Measurements from ENCODE around the gene RNASE13. TPM values are rescaled to one million over a fixed set of nuclear protein-coding genes. Genes with fewer than 3 reads are reported as not detected.
A peak's percentile ranks its signal among the peaks of the same experiment; 100 is the strongest.

RNASE13 gene
- total RNA-seq, 1 experiment from 2014 or later = not detected

- Mint-ChIP-seq H3K36me3 (ENCODE audit: insufficient read depth in 1 of 3, low read depth in 3 of 3) (peaks cover 15 to 26% (median 25%) of the 10 kb centered on the region in 3 experiments; a peak in 6 of 7 replicates), H3K27ac (no peak overlapping the region; a peak in 1 of 7 replicates), H3K9me3 (no peaks in the 10 kb centered on the region), H3K27me3 (ENCODE audit: low read depth) (peaks cover 6% of the 10 kb centered on the region), H3K4me1 (peaks cover 9 to 12% of the 10 kb centered on the region in 2 experiments), H3K4me3 (peak overlapping the region; percentile 39 to 72)
- Histone ChIP-seq H3K79me1 (ENCODE audit: insufficient read depth, low read depth, low read length, poor library complexity, severe bottlenecking) (no peaks in the 10 kb centered on the region), H3T11ph (ENCODE audit: low read length) (no peak overlapping the region), H3K4ac (ENCODE audit: low read depth, low read length) (no peak overlapping the region), H3K79me2 (ENCODE audit: insufficient read depth, low read length) (no peaks in the 10 kb centered on the region; the same call in 1 of the 2 replicates), H4K91ac (ENCODE audit: insufficient read length, low read depth, low read length) (no peak overlapping the region), H3K9ac (ENCODE audit: extremely low read depth, insufficient read length, low read length) (peak overlapping the region; percentile 50), H3K23me2 (ENCODE audit: insufficient read length, low read depth, low read length, poor library complexity, severe bottlenecking) (no peaks in the 10 kb centered on the region), H3K9me3 (ENCODE audit: control insufficient read depth, low read depth, low read length) (no peaks in the 10 kb centered on the region), H3K14ac (ENCODE audit: insufficient read depth, low read length) (no peak overlapping the region), H4K20me1 (ENCODE audit: control insufficient read depth, insufficient read depth, insufficient read length) (no peaks in the 10 kb centered on the region), H4K5ac (ENCODE audit: insufficient read length, low read depth, low read length) (no peak overlapping the region), H2BK12ac (ENCODE audit: insufficient read length, low read depth, low read length) (no peak overlapping the region), H3K4me2 (ENCODE audit: insufficient read depth, insufficient read length, low read length) (peak overlapping the region; percentile 70), H3K27me3 (ENCODE audit: insufficient read depth, low read length) (no peaks in the 10 kb centered on the region), H2BK20ac (ENCODE audit: low read depth, low read length, poor library complexity, severe bottlenecking) (no peak overlapping the region), H2AFZ (ENCODE audit: low read length) (no peak overlapping the region), H3K18ac (ENCODE audit: insufficient read length, low read depth, low read length) (no peak overlapping the region), H3K27ac (ENCODE audit: insufficient read length, low read depth, low read length) (no peak overlapping the region), H2BK15ac (ENCODE audit: low read depth, low read length) (no peak overlapping the region), H2BK5ac (ENCODE audit: insufficient read length, low read length) (no peak overlapping the region), H3K23ac (ENCODE audit: insufficient read length, low read depth, low read length) (no peak overlapping the region), H2AK5ac (ENCODE audit: insufficient read length, low read length) (no peak overlapping the region), H2BK120ac (ENCODE audit: low read depth, low read length, poor library complexity, severe bottlenecking) (no peak overlapping the region), H3K4me1 (ENCODE audit: insufficient read depth, low read length) (peaks cover 3% of the 10 kb centered on the region), H4K8ac (replicated peaks; ENCODE audit: insufficient read length, low read depth, low read length) (no peak overlapping the region), H3K56ac (ENCODE audit: insufficient read length, low read depth, low read length) (no peak overlapping the region)
- TF ChIP-seq CTCF (conservative IDR thresholded peaks at IDR 0.05) = no peak
- DNase-seq = no peak
- WGBS (ENCODE audit: extremely low coverage, insufficient read length, low lambda C conversion rate) = no CpG with 5 or more reads among the region's 15 CpGs
Observed at GRCh38 chr14:20988717-20989470, 45.7 kb downstream of the RNASE13 start.
